Hematopoietic multipotent progenitor cell treated with erythropoietin and hydrocortisone succinate and interleukin-3 and kit ligand, for 15 days (in vitro differentiated cells): ENCODE results near the gene LAMA4.

ENCODE experiments used
- DNase-seq: peaks from one replicate; pipeline ENCODE4 v3.0.0-alpha.2; 2015; ENCODE audit warnings: low spot score

The LAMA4 gene

DNA sequence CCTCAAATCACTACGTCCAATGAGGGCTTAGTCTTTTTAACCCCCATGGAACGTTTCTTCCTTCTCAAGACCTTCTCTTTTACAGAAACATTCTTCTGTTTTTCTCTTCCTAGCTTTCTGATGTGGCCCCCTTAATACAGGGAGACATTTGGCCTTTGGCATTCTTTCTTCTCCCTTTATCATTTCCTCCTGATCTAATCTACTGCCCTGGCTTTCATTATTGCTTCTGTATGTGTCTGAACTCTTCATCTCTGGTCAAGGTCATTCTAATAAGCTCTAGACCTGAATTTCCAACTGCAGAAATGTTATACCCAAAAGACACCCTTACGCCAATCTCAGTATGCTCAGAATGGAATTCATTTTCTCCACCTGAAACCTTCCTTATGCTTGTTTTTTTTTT is 18.4 kb upstream of the LAMA4 start:
- no peak for DNase-seq

DNA sequence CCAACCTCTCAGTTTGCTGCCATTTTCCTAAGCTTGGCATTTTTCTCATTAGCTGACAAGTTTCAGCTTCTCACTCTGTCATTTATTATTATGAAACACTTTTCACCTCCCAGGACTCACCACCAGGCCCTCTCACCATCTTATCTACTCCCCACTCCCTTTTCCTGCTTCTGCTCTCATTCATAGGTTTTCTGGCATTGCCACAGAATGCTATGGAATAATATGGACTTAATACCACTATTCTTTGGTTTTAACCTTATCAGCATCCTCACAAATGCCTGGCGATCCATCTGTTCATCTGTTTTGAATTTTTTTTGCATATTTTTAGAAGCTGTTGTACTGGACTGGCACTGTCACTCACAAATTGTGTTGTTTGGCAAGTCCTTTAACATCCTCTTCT is 16.4 kb upstream of the LAMA4 start:
- no peak for DNase-seq

DNA sequence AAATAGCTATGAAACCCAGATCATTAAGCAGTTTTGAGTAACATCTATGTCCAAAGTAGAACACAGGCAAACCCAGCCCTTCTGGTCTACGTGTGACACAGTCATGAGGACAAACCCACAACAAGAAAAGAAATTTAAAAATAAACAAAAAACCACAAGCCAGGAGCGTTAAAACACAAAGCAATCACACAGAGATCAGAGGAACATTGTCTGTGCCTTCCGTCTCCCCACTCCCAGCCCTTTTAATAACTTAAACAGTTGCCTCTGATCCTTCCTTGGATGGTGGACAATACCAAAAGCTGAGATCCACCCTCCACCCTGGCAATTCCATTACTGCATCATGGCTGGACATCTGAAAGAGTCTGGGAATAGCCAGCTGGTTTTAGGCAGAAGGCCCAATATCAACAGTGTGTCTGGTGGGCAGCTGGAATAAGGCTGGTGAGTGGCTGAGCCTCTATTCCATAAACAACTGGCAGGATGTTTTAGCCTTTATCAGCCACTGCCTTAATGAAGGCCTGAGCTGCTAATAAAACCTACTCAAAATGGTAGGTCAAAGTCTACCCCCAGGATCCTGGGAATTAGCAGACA is 15.7 kb upstream of the LAMA4 start:
- no peak for DNase-seq

- DNase-seq: no peak
Measured at GRCh38 chr6:112269114-112269513, 14.7 kb upstream of the LAMA4 start.

DNA sequence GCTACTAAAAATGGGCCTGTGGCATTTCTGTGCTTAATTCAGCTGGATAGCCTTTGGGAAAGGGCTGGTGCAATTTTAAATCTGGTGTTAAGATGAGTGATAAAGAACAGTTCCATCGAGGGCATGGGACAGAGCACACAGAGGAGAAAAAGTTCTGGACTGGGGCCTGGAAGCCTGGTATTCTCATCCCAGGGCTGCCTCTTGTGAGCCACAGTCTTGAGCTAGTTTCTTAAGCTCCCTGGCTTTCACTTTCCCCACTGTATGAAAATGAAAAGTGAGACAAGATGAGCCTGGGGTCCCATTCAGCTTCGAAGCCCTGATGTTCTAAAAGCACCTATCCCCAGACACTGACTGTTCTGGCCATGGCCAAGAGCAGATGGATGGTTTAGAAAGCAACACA is 14.3 kb upstream of the LAMA4 start:
- DNase-seq: no peak

GRCh38 chr6:112268019-112268418 is 13.7 kb upstream of the LAMA4 start:
- no peak for DNase-seq

- no peak for DNase-seq
Measured at GRCh38 chr6:112266331-112266730, 12.0 kb upstream of the LAMA4 start.

- no peak for DNase-seq
Measured at GRCh38 chr6:112259337-112259675, 4.9 kb upstream of the LAMA4 start.

GRCh38 chr6:112258642-112259336 is 4.4 kb upstream of the LAMA4 start:
- no peak for DNase-seq

DNA sequence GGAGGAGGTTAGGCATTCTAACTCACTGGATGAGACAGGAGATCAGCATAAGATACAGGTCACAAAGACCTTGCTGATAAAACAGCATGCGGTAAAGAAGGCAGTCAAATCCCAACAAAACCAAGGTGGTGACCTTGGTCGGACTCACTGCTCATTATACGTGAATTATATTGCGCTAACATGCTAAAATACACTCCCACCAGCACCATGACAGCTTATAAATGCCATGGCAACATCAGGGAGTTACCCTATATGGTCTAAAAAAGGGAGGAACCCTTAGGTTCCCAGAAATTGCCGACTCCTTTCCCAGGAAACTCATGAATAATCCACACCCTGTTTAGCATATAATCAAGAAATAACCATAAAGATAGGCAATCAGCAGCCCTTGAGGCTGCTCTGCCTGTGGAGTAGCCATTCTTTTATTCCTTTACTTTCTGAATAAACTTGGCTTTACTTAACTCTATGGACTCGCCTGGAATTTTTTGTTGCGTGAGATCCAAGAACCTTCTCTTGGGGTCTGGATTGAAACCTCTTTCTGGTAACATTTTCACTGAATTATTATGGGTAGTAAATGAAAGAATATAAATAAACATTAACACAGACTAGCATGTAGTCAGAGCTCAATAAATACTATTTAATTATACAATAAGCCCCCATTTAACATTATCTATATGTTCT is 3.0 kb upstream of the LAMA4 start:
- no peak for DNase-seq

GRCh38 chr6:112254921-112255320 is 554 bp upstream of the LAMA4 start:
- DNase-seq: no peak

GRCh38 chr6:112253498-112253840 is 898 bp downstream of the LAMA4 start:
- DNase-seq: no peak

- no peak for DNase-seq
Measured at GRCh38 chr6:112252571-112253497, 1.5 kb downstream of the LAMA4 start.

GRCh38 chr6:112251171-112251875 is 3.0 kb downstream of the LAMA4 start:
- DNase-seq: no peak

GRCh38 chr6:112249489-112249888 is 4.9 kb downstream of the LAMA4 start:
- no peak for DNase-seq

DNA sequence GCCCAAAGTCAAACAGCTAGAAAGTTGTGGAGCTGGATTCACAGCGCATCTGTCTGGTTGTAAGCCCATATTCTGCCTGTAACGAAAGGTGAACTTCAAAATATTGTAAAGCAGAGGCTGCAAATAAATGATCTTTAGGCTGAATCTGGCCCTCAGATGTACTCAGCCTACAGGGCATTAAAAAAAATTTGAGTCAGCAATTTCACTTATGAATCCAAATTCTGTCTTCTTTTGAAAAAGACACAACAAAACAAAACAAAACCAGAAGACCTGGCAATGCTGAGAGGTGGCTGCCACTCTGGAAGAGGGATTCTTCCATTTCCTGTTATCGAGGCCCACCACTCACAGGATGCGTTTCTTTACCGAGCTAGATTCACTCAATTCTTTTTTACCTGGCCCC is 7.1 kb downstream of the LAMA4 start:
- DNase-seq: no peak

DNA sequence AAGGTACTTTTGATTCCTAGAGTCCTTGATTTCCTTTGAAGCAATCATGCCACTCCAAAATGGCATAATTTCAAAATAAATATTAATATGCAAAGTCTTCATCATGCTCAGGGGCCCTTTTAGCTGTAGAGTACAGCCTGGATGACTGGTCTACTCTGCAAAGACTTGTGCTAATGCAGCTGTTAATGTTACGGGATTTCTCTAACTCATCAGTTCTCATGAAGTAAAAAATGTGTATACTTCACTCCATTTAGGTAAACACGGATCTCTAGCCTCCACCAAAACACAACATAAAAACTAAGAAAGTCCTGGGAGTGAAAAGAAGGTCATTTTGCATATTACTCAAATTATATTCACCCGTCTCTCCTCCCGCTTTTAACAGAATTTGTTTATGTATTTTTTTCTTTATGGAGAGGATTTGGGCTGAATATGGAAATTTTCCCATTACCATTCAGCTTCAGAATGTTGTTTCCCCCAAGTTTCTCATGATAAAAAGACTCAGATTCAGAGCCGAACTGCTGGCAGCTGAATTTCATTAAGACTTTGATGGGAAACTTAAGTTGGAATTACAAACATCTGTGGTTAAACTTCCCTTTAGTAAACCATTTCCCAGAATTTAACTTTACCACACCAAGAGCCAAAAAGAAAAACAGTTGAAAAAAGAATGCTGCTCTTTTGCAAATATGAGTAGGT is 8.7 kb downstream of the LAMA4 start:
- DNase-seq: no peak

DNA sequence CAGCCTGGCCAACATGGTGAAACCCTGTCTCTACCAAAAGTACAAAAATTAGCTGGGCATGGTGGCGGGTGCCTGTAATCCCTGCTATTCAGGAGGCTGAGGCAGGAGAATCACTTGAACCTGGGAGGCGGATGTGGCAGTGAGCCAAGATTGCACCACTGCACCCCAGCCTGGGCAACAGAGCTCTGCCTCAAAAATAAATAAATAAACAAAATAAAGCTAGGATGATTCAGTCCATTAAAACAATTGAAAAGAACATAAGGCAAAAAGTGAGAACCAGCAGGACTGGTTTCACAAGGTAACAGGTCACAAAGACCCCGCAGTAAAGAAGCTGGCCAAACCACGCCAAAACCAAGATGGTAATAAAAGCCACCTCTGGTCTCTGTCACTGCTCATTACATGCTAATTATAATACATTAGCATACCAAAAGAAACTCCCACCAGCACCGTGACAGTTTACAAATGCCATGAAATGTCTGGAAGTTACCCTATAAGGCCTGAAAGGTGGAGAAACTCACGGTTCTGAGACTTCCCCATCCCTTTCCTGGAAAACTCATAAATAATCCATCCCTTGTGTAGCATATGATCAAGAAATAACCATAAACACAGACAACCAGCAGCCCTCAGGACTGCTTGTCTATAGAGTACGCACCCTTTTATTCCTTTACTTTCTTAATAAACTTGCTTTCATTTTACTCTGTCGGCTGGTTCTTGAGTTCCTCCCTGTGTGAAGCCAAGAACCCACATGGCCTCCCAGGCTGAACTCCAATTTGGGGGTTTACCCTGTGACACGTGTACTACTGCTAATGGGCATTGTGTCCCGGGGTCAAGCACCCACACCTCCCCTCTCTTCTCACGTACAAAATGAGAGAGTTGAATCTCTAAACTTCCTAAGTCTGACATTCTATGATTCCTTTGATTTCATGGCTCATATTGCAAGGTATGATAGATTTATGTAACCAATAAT is 10.2 kb downstream of the LAMA4 start:
- DNase-seq: no peak

DNA sequence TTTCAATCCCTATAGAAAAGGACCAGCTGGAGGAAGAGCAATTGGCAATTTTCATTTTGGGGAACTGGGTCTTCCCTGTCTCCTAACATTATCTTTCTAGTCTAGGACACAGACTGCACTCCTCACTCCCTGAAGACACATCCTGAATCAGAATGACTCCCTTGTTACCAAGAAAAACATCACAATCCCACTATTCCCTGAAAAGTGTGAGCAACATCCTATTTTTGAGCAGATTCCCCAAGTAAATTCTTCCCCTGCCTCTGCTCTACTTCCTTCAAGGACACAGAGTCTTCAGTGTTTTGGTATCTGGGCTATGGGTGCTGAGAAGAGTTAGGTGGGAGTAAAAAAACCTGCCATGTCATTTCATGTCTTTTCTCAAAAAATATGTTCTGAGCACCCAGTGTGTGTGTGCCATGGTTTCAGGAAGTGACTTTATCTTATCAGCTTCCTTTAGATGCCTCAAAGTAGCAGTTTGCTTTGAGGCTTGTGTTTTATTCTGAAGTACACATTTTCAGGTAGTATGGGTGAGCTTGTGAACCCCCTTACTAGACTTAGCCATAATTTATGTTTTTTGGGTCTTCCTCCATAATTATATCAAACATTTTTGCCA is 12.4 kb downstream of the LAMA4 start:
- no peak for DNase-seq

DNA sequence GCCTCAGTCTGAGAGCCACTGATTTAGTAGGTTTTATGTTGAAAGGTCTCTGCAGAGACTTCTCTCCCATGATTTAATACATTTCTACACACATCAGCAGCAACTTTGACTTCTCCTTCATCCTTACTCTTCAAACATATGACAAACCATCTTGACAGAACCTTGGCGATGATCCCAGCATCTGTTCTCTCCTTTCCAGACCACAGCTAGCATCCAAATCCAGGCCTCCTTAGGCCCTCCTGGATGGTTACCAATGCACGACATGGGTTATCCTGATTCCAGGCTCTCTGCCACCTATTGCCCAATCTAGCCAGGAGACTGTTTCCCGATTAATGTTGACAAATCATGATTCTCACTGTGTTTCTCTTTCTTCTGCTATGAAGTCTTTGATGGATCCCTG is 16.8 kb downstream of the LAMA4 start:
- no peak for DNase-seq
